HEK293T (cell line): ENCODE results near the gene IRS1.

ENCODE experiments used
- CTBP1 ChIP-seq: fragments of 450-650 bp; IDR thresholded peaks from 2 replicates; pipeline ENCODE4 v1.6.1; 2016; ENCODE audit warnings: borderline replicate concordance
- FOXA1 ChIP-seq: fragments of 450-650 bp; IDR thresholded peaks from 2 replicates; pipeline ENCODE4 v1.6.1; 2016; ENCODE audit warnings: mild to moderate bottlenecking
- FOXM1 ChIP-seq: fragments of 450-650 bp; IDR thresholded peaks from 2 replicates; pipeline ENCODE4 v1.6.1; 2017; ENCODE audit warnings: mild to moderate bottlenecking, borderline replicate concordance
- NFRKB ChIP-seq: fragments of 450-650 bp; IDR thresholded peaks from 2 replicates; pipeline ENCODE4 v1.6.1; 2016; ENCODE audit warnings: mild to moderate bottlenecking, moderate library complexity
- SP1 ChIP-seq: fragments of 450-650 bp; IDR thresholded peaks from 2 replicates; pipeline ENCODE4 v1.6.1; 2017
- TARDBP ChIP-seq: fragments of 450-650 bp; IDR thresholded peaks from 2 replicates; pipeline ENCODE4 v1.6.1; 2016
- ZNF384 ChIP-seq: fragments of 450-650 bp; IDR thresholded peaks from 2 replicates; pipeline ENCODE4 v1.6.1; 2016
- TF ChIP-seq, protein P1 (sequence below): fragments of 450-650 bp; IDR thresholded peaks from 2 replicates; pipeline ENCODE4 v1.6.1; 2016

GRCh38 chr2:226728996-226729395 lies 70.6 kb downstream of the IRS1 start:
- no peak for TF ChIP-seq TARDBP
- no peak for TF ChIP-seq FOXM1
- no peak for TF ChIP-seq CTBP1
- TF ChIP-seq NFRKB: no peak
- no peak for TF ChIP-seq SP1
- no peak for TF ChIP-seq FOXA1
- TF ChIP-seq ZNF384: no peak
- TF ChIP-seq, protein P1, sequence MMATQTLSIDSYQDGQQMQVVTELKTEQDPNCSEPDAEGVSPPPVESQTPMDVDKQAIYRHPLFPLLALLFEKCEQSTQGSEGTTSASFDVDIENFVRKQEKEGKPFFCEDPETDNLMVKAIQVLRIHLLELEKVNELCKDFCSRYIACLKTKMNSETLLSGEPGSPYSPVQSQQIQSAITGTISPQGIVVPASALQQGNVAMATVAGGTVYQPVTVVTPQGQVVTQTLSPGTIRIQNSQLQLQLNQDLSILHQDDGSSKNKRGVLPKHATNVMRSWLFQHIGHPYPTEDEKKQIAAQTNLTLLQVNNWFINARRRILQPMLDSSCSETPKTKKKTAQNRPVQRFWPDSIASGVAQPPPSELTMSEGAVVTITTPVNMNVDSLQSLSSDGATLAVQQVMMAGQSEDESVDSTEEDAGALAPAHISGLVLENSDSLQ: no peak
